H9 (cell line): Measurements from ENCODE around the gene PTPRN2. TPM values are rescaled to one million over a fixed set of nuclear protein-coding genes. Genes with fewer than 3 reads are reported as not detected.

Experiments used
- DNase-seq: peaks from one replicate; pipeline ENCODE4 v3.0.0-alpha.2; 2017
- H2AFZ ChIP-seq: one replicate; pipeline ENCODE4 v1.6.1; 2013; ENCODE audit warnings: mild to moderate bottlenecking, low read length, control low read depth, moderate library complexity
- H2AK5ac ChIP-seq: 2 replicates; pipeline ENCODE4 v1.6.1; 2013; ENCODE audit warnings: low read length, control low read depth, mixed read lengths; ENCODE audit not compliant: insufficient read length
- H2BK120ac ChIP-seq: one replicate; pipeline ENCODE4 v1.6.1; 2013; ENCODE audit warnings: low read depth, mild to moderate bottlenecking, low read length, control low read depth, inconsistent platforms; ENCODE audit not compliant: poor library complexity, severe bottlenecking
- H2BK12ac ChIP-seq: 2 replicates; pipeline ENCODE4 v1.6.1; 2013; ENCODE audit warnings: low read length, control low read depth, mixed read lengths, low read depth; ENCODE audit not compliant: insufficient read length
- H2BK15ac ChIP-seq: 2 replicates; pipeline ENCODE4 v1.6.1; 2013; ENCODE audit warnings: low read depth, low read length, control low read depth
- H2BK20ac ChIP-seq: one replicate; pipeline ENCODE4 v1.6.1; 2013; ENCODE audit warnings: low read depth, mild to moderate bottlenecking, low read length, control low read depth, inconsistent platforms; ENCODE audit not compliant: poor library complexity, severe bottlenecking
- H2BK5ac ChIP-seq: 2 replicates; pipeline ENCODE4 v1.6.1; 2013; ENCODE audit warnings: low read length, control low read depth, mixed read lengths; ENCODE audit not compliant: insufficient read length
- H3K14ac ChIP-seq: 2 replicates; pipeline ENCODE4 v1.6.1; 2013; ENCODE audit warnings: low read length, control low read depth; ENCODE audit not compliant: insufficient read depth
- H3K18ac ChIP-seq: 2 replicates; pipeline ENCODE4 v1.6.1; 2013; ENCODE audit warnings: low read depth, mild to moderate bottlenecking, mixed read lengths, low read length, control low read depth; ENCODE audit not compliant: insufficient read length
- H3K23ac ChIP-seq: 2 replicates; pipeline ENCODE4 v1.6.1; 2013; ENCODE audit warnings: low read length, control low read depth, mixed read lengths, low read depth; ENCODE audit not compliant: insufficient read length
- H3K23me2 ChIP-seq: 2 replicates; pipeline ENCODE4 v1.6.1; 2013; ENCODE audit warnings: low read depth, mild to moderate bottlenecking, mixed read lengths, low read length, control low read depth; ENCODE audit not compliant: insufficient read length, poor library complexity, severe bottlenecking
- H3K27ac ChIP-seq: 2 replicates; pipeline ENCODE4 v1.5.1; 2013; ENCODE audit warnings: low read length, control low read depth, mixed read lengths, low read depth; ENCODE audit not compliant: insufficient read length
- H3K27me3 ChIP-seq: 2 replicates; pipeline ENCODE4 v1.6.1; 2013; ENCODE audit warnings: low read length, control low read depth, inconsistent platforms; ENCODE audit not compliant: insufficient read depth
- H3K4ac ChIP-seq: 2 replicates; pipeline ENCODE4 v1.6.1; 2013; ENCODE audit warnings: low read depth, mild to moderate bottlenecking, control low read depth, inconsistent platforms, low read length, moderate library complexity
- H3K4me1 ChIP-seq: 2 replicates; pipeline ENCODE4 v1.6.1; 2013; ENCODE audit warnings: low read length, control low read depth, inconsistent platforms; ENCODE audit not compliant: insufficient read depth
- H3K4me2 ChIP-seq: 2 replicates; pipeline ENCODE4 v1.6.1; 2013; ENCODE audit warnings: low read length, control low read depth, mixed read lengths; ENCODE audit not compliant: insufficient read length, insufficient read depth
- H3K56ac ChIP-seq: 2 replicates; pipeline ENCODE4 v1.6.1; 2013; ENCODE audit warnings: low read depth, mild to moderate bottlenecking, mixed read lengths, low read length, control low read depth; ENCODE audit not compliant: insufficient read length
- H3K79me1 ChIP-seq: 2 replicates; pipeline ENCODE4 v1.6.1; 2013; ENCODE audit warnings: low read depth, mild to moderate bottlenecking, moderate library complexity, low read length, control low read depth, inconsistent platforms; ENCODE audit not compliant: insufficient read depth, poor library complexity, severe bottlenecking
- H3K79me2 ChIP-seq: 2 replicates; pipeline ENCODE4 v1.6.1; 2013; ENCODE audit warnings: low read length, control low read depth, inconsistent platforms; ENCODE audit not compliant: insufficient read depth
- H3K9ac ChIP-seq: 2 replicates; pipeline ENCODE4 v1.6.1; 2013; ENCODE audit warnings: low read length, control low read depth, mixed read lengths; ENCODE audit not compliant: insufficient read length; ENCODE audit errors: extremely low read depth
- H3K9me3 ChIP-seq: one replicate; pipeline ENCODE4 v1.6.1; 2013; ENCODE audit warnings: low read depth, low read length, inconsistent platforms; ENCODE audit not compliant: control insufficient read depth
- H3T11ph ChIP-seq: one replicate; pipeline ENCODE4 v1.6.1; 2013; ENCODE audit warnings: mild to moderate bottlenecking, low read length, control low read depth, inconsistent platforms
- H4K20me1 ChIP-seq: one replicate; pipeline ENCODE4 v1.6.1; 2013; ENCODE audit not compliant: control insufficient read depth, insufficient read length, insufficient read depth
- H4K5ac ChIP-seq: 2 replicates; pipeline ENCODE4 v1.6.1; 2013; ENCODE audit warnings: low read depth, mild to moderate bottlenecking, mixed read lengths, low read length, control low read depth; ENCODE audit not compliant: insufficient read length
- H4K8ac ChIP-seq: replicated peaks from 2 replicates; pipeline ENCODE4 v1.6.1; 2013; ENCODE audit warnings: low read length, control low read depth, mixed read lengths, low read depth; ENCODE audit not compliant: insufficient read length
- H4K91ac ChIP-seq: 2 replicates; pipeline ENCODE4 v1.6.1; 2013; ENCODE audit warnings: low read depth, mild to moderate bottlenecking, moderate library complexity, mixed read lengths, low read length, control low read depth; ENCODE audit not compliant: insufficient read length
- H3K27ac Mint-ChIP-seq, 3 experiments: 2 replicates in 2 of 3; 3 replicates in 1 of 3; pipeline ENCODE4 v1.8.0; 2020 to 2021; ENCODE audit warnings: mixed read lengths in 3 of 3, mild to moderate bottlenecking in 1 of 3, moderate library complexity in 1 of 3
- H3K27me3 Mint-ChIP-seq: 2 replicates; pipeline ENCODE4 v1.8.0; 2021; ENCODE audit warnings: low read depth, mild to moderate bottlenecking, moderate library complexity, mixed read lengths
- H3K36me3 Mint-ChIP-seq, 3 experiments: 2 replicates in 2 of 3; 3 replicates in 1 of 3; pipeline ENCODE4 v1.8.0; 2020 to 2021; ENCODE audit warnings: low read depth in 3 of 3, mixed read lengths in 3 of 3; ENCODE audit not compliant: insufficient read depth in 1 of 3
- H3K4me1 Mint-ChIP-seq, 2 experiments: 2 replicates each; pipeline ENCODE4 v1.8.0; 2020; ENCODE audit warnings: mixed read lengths in 2 of 2
- H3K4me3 Mint-ChIP-seq, 2 experiments: 2 replicates in 1 of 2; 3 replicates in 1 of 2; pipeline ENCODE4 v1.8.0; 2020 to 2021; ENCODE audit warnings: mild to moderate bottlenecking in 2 of 2, mixed read lengths in 2 of 2, moderate library complexity in 1 of 2
- H3K9me3 Mint-ChIP-seq, 2 experiments: 2 replicates in 1 of 2; 3 replicates in 1 of 2; pipeline ENCODE4 v1.8.0; 2020; ENCODE audit warnings: mild to moderate bottlenecking in 2 of 2, mixed read lengths in 2 of 2, moderate library complexity in 1 of 2
- CTCF ChIP-seq: fragments of 200-600 bp; sonication (generic); conservative IDR thresholded peaks from 3 replicates; pipeline ENCODE4 v1.8.0; 2021; ENCODE audit warnings: antibody characterized with exemption, mild to moderate bottlenecking
- WGBS: extraction: QIAGEN DNeasy Blood & Tissue Kit; methylation state at CpG from one replicate; pipeline ENCODE4 v1.1.7; 2013; ENCODE audit warnings: missing lambda C conversion rate, low lambda C conversion rate, mixed read lengths; ENCODE audit not compliant: insufficient read length; ENCODE audit errors: extremely low coverage; 5-methylcytosine and 5-hydroxymethylcytosine counted together
- total RNA-seq: library from RNA; stranded (reverse); gene quantifications from 2 replicates; pipeline ENCODE4 v1.2.1, GENCODE V29; 2021

Gene PTPRN2
- total RNA-seq, 1 experiment from 2014 or later = 5.2 TPM

- Histone ChIP-seq H3K79me1 (no peaks in the 10 kb centered on the region), H4K5ac (no peak overlapping the region), H2AFZ (no peak overlapping the region), H3K79me2 (no peaks in the 10 kb centered on the region), H3K4me1 (no peaks in the 10 kb centered on the region), H4K20me1 (no peaks in the 10 kb centered on the region), H3K4ac (no peak overlapping the region), H2BK120ac (no peak overlapping the region), H4K8ac (no peak overlapping the region), H3K27me3 (no peaks in the 10 kb centered on the region), H2BK20ac (no peak overlapping the region), H2BK5ac (no peak overlapping the region), H3K18ac (no peak overlapping the region), H3K4me2 (no peak overlapping the region), H3K56ac (no peak overlapping the region), H3T11ph (no peak overlapping the region), H4K91ac (no peak overlapping the region), H3K23me2 (no peaks in the 10 kb centered on the region), H3K14ac (no peak overlapping the region), H3K27ac (no peak overlapping the region), H3K9me3 (peaks cover 8% of the 10 kb centered on the region), H3K9ac (no peak overlapping the region), H2AK5ac (no peak overlapping the region), H2BK12ac (no peak overlapping the region), H3K23ac (no peak overlapping the region), H2BK15ac (no peak overlapping the region)
- Mint-ChIP-seq H3K36me3 (peaks cover 4 to 12% (median 11%) of the 10 kb centered on the region in 3 experiments), H3K4me1 (peaks cover 4 to 12% of the 10 kb centered on the region in 2 experiments), H3K9me3 (peaks cover 10 to 12% of the 10 kb centered on the region in 2 experiments), H3K27me3 (peaks cover 18% of the 10 kb centered on the region), H3K4me3 (no peak overlapping the region), H3K27ac (no peak overlapping the region)
- TF ChIP-seq CTCF = no peak
- DNase-seq = no peak
- no CpG with 5 or more reads among the region's 6 CpGs for WGBS
These were observed 698.1 kb downstream of the PTPRN2 start for GRCh38 chr7:157889480-157889879.
